Thoracic aorta (tissue), 2 donors: Measurements from ENCODE around the gene MTCP1. TPM values are rescaled to one million over a fixed set of nuclear protein-coding genes. Genes with fewer than 3 reads are reported as not detected.

Experiments used
- ATAC-seq: fragments of 150-250 bp; one replicate; pipeline ENCODE4 v1.8.0; 2017; ENCODE audit warnings: low read depth; ENCODE audit not compliant: insufficient number of reproducible peaks, low FRiP score
- DNase-seq: peaks from one replicate; pipeline ENCODE4 v3.0.0-alpha.2; 2020; ENCODE audit warnings: low spot score
- H3K27ac ChIP-seq, 2 donors: fragments of 200-600 bp; sonication (generic); 1 replicate in 1 of 2; 2 replicates in 1 of 2; pipeline ENCODE4 v1.5.1; 2016; ENCODE audit warnings: mild to moderate bottlenecking in 2 of 2, moderate library complexity in 2 of 2
- H3K27me3 ChIP-seq: fragments of 200-600 bp; sonication (generic); replicated peaks from 2 replicates; pipeline ENCODE4 v1.6.0; 2016; ENCODE audit warnings: mild to moderate bottlenecking; ENCODE audit not compliant: insufficient read depth
- H3K36me3 ChIP-seq: fragments of 200-600 bp; sonication (generic); one replicate; pipeline ENCODE4 v1.5.1; 2016
- H3K4me1 ChIP-seq, 2 donors: fragments of 200-600 bp; sonication (generic); 1 replicate in 1 of 2; 2 replicates in 1 of 2; pipeline versions ENCODE4 v1.5.1 to v1.6.0; 2016; ENCODE audit warnings: low read depth in 2 of 2, mild to moderate bottlenecking in 1 of 2; ENCODE audit not compliant: control insufficient read depth in 1 of 2
- H3K4me3 ChIP-seq: fragments of 200-600 bp; sonication (generic); 2 replicates; pipeline ENCODE4 v1.5.1; 2016; ENCODE audit warnings: mild to moderate bottlenecking
- H3K9me3 ChIP-seq: fragments of 200-600 bp; sonication (generic); 2 replicates; pipeline ENCODE4 v1.5.1; 2016
- CTCF ChIP-seq: fragments of 200-600 bp; sonication (generic); IDR thresholded peaks from one replicate; pipeline ENCODE4 v1.5.1; 2019; ENCODE audit warnings: antibody characterized with exemption
- total RNA-seq, 2 donors: library from RNA; depleted of rRNA; stranded (reverse); fragments of >200 nt; gene quantifications; one replicate each; pipeline versions ENCODE4 v1.1.0 to v1.2.3, GENCODE V29; 2016

MTCP1 gene
- total RNA-seq, result 10 to 100 TPM in 1 of 2 donors, 1 to 10 TPM in 1; 7.4 to 17.8 TPM

- no peak for TF ChIP-seq CTCF
- Histone ChIP-seq H3K27me3 (no peaks in the 10 kb centered on the region), H3K4me1 (peaks cover 4 to 7% of the 10 kb centered on the region in 2 donors), H3K36me3 (no peaks in the 10 kb centered on the region), H3K9me3 (no peaks in the 10 kb centered on the region), H3K27ac (peak within 1 kb of the TSS; percentile 82 to 86), H3K4me3 (peak within 1 kb of the TSS; percentile 86)
- DNase-seq (no peak), ATAC-seq (peak; percentile 75)
Observed at GRCh38 chrX:155070975-155071693, at the start of gene MTCP1, which contains the start of the genes BRCC3 and CMC4. TSS of gene MTCP1 (minus strand) at chrX:155071136. CDS start at chrX:155066010, 5,126 bp downstream. TSS of gene BRCC3 (plus strand) at chrX:155071508. CDS start at chrX:155071528, 20 bp downstream. TSS of gene CMC4 (minus strand) at chrX:155071136. CDS start at chrX:155064023, 7,113 bp downstream.

GRCh38 chrX:155115174-155115819 is 44.4 kb upstream of the MTCP1 start:
- no peak for TF ChIP-seq CTCF

GRCh38 chrX:155113097-155113496 is 42.2 kb upstream of the MTCP1 start:
- H3K36me3 ChIP-seq, result no peaks in the 10 kb centered on the region
- H3K9me3 ChIP-seq, result no peaks in the 10 kb centered on the region
- no peaks in the 10 kb centered on the region for H3K4me1 ChIP-seq
- ATAC-seq (no peak), DNase-seq (no peak)
- H3K27me3 ChIP-seq, result no peaks in the 10 kb centered on the region
- no peak overlapping the region for H3K4me3 ChIP-seq
- TF ChIP-seq CTCF, result no peak
- H3K27ac ChIP-seq, result no peak overlapping the region

More at GRCh38 chrX:155115174-155115819, 44.4 kb upstream of the MTCP1 start:
- ATAC-seq (no peak), DNase-seq (no peak)
- Histone ChIP-seq H3K4me3 (no peak overlapping the region), H3K9me3 (no peaks in the 10 kb centered on the region), H3K4me1 (no peaks in the 10 kb centered on the region), H3K36me3 (no peaks in the 10 kb centered on the region), H3K27ac (no peak overlapping the region), H3K27me3 (no peaks in the 10 kb centered on the region)

GRCh38 chrX:155112171-155112570 is 41.2 kb upstream of the MTCP1 start:
- H3K27ac ChIP-seq, result no peak overlapping the region
- H3K27me3 ChIP-seq, result no peaks in the 10 kb centered on the region
- H3K36me3 ChIP-seq, result no peaks in the 10 kb centered on the region
- no peaks in the 10 kb centered on the region for H3K4me1 ChIP-seq
- ATAC-seq, result no peak
- no peak for DNase-seq
- TF ChIP-seq CTCF, result no peak
- H3K4me3 ChIP-seq, result no peak overlapping the region
- no peaks in the 10 kb centered on the region for H3K9me3 ChIP-seq

GRCh38 chrX:155108427-155108826 is 37.5 kb upstream of the MTCP1 start:
- no peak overlapping the region for H3K27ac ChIP-seq
- H3K4me3 ChIP-seq, result no peak overlapping the region
- no peak for TF ChIP-seq CTCF
- no peaks in the 10 kb centered on the region for H3K36me3 ChIP-seq
- no peak for DNase-seq
- no peaks in the 10 kb centered on the region for H3K9me3 ChIP-seq
- no peaks in the 10 kb centered on the region for H3K27me3 ChIP-seq
- ATAC-seq, result no peak
- H3K4me1 ChIP-seq, result no peaks in the 10 kb centered on the region
